Prostate gland (tissue), 2 donors: ENCODE results near the gene ADM5. TPM values are rescaled to one million over a fixed set of nuclear protein-coding genes. Genes with fewer than 3 reads are reported as not detected.
"Not testable (repeated sequence)": the region's sequence is repeated elsewhere in the genome, so short reads cannot be mapped to it uniquely, and the experiment has no call there.

Experiments used
- DNase-seq: peaks from one replicate; pipeline ENCODE4 v3.0.0-alpha.2; 2019; ENCODE audit warnings: low spot score
- H3K27ac ChIP-seq, 2 donors: fragments of 200-600 bp; sonication (generic); 2 replicates each; pipeline ENCODE4 v1.5.1; 2017 to 2019
- H3K27me3 ChIP-seq: fragments of 200-600 bp; sonication (generic); replicated peaks from 2 replicates; pipeline ENCODE4 v1.5.1; 2019; ENCODE audit not compliant: insufficient read depth
- H3K36me3 ChIP-seq, 2 donors: fragments of 200-600 bp; sonication (generic); 1 replicate in 1 of 2; 2 replicates in 1 of 2; pipeline versions ENCODE4 v1.5.1 to v1.8.1; 2017 to 2019
- H3K4me1 ChIP-seq: fragments of 200-600 bp; sonication (generic); replicated peaks from 2 replicates; pipeline ENCODE4 v1.5.1; 2019
- H3K4me3 ChIP-seq, 2 donors: fragments of 200-600 bp; sonication (generic); 2 replicates each; pipeline ENCODE4 v1.5.1; 2017 to 2019
- H3K9me3 ChIP-seq: fragments of 200-600 bp; sonication (generic); 2 replicates; pipeline ENCODE4 v1.5.1; 2017
- CTCF ChIP-seq, 4 experiments: fragments of 200-600 bp in 2 of 4; fragments of 450-650 bp in 2 of 4; sonication (generic) in 2 of 4; IDR thresholded peaks; 1 replicate in 3 of 4; 2 replicates in 1 of 4; pipeline ENCODE4 v1.5.1; 2016 to 2019; ENCODE audit warnings: antibody characterized with exemption in 4 of 4, mild to moderate bottlenecking in 2 of 4, moderate library complexity in 2 of 4
- POLR2A ChIP-seq: fragments of 450-650 bp; IDR thresholded peaks from one replicate; pipeline ENCODE4 v1.6.1; 2016; ENCODE audit warnings: antibody characterized with exemption, mild to moderate bottlenecking
- POLR2AphosphoS5 ChIP-seq: sonication (generic); formaldehyde crosslinking; IDR thresholded peaks from one replicate; pipeline ENCODE4 v1.6.1; 2017; ENCODE audit warnings: antibody characterized with exemption
- whole genome bisulfite sequencing: methylation state at CpG from one replicate; pipeline ENCODE4 v1.1.5; 2018; 5-methylcytosine and 5-hydroxymethylcytosine counted together
- intact Hi-C: fragments of 100-400 bp; cut with DNase I; formaldehyde crosslinking; loops from one replicate; pipeline ENCODE4 v1.14.2; 2022
- total RNA-seq, 2 donors: library from RNA; depleted of rRNA; stranded (reverse); fragments of >200 nt; gene quantifications; one replicate each; pipeline ENCODE4 v1.1.0, GENCODE V29; 2016

Gene ADM5
- total RNA-seq, 2 donors from 2014 or later, result 0.68 to 6.1 TPM

DNA sequence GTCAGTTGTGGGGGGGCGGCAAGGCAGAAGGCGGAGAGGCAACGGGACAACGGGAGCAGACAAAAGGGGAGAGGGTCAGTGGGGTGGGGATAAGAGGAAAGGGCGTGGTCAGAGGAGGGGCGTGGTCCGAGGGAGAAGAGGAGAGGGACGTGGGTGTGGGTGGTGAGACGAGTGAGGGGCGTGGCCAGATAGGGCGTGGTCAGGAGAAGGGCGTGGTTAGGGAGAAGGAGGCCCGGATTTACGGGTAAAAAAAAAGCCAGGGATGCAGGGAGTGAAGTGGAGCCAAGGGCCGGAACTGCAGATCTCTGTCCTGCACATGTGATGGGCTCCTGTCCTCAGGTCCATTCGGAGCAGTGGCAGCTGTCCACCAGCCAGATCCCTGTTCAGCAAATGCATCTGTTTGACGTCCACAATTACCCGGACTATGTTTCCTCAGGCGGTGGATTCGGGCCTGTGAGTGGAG, 23.0 kb downstream of the ADM5 start:
- H3K27ac ChIP-seq, result no peak overlapping the region
- H3K27me3 ChIP-seq, result no peaks in the 10 kb centered on the region
- 64% methylated on average over 20 of the region's 20 CpGs for WGBS
- no peak overlapping the region for H3K4me3 ChIP-seq
- TF ChIP-seq POLR2AphosphoS5 (no peak), POLR2A (no peak), CTCF (IDR thresholded peaks at IDR 0.05) (no peak)
- intact Hi-C loops, result no loop called here
- no peak for DNase-seq
- no peaks in the 10 kb centered on the region for H3K9me3 ChIP-seq
- no peaks in the 10 kb centered on the region for H3K36me3 ChIP-seq
- H3K4me1 ChIP-seq, result no peaks in the 10 kb centered on the region

DNA sequence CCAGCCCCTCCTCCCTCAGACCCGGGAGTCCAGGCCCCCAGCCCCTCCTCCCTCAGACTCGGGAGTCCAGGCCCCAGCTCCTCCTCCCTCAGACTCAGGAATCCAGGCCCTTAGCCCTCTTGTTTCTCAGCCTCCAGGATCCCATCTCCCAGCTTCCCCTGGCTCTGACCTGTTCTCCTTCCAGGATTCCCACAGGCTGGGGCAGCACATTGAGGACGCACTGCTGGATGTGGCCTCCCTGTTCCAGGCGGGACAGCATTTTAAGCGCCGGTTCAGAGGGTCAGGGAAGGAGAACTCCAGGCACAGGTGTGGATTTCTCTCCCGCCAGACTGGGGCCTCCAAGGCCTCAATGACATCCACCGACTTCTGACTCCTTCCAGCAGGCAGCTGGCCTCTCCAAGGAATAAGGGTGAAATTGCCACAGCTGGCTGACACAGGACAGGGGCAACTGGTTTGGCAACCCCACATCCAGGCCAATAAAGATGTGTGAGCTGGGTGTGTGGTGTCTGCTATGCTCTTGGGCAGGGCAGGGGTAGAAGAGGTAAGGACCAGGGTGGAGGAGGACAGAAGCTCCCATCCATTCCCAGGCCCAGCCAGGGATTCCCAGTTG, 23.9 kb downstream of the ADM5 start:
- DNase-seq, result peak; percentile 30

GRCh38 chr19:49716154-49716553, 26.8 kb downstream of the ADM5 start:
- DNase-seq, result no peak
- intact Hi-C loops, result no loop called here
- Histone ChIP-seq H3K27ac (no peak overlapping the region), H3K4me1 (no peaks in the 10 kb centered on the region), H3K27me3 (no peaks in the 10 kb centered on the region), H3K9me3 (no peaks in the 10 kb centered on the region), H3K4me3 (no peak overlapping the region), H3K36me3 (no peaks in the 10 kb centered on the region)
- 78% methylated on average over 3 of the region's 3 CpGs for WGBS
- TF ChIP-seq CTCF (IDR thresholded peaks at IDR 0.05) (no peak), POLR2A (no peak), POLR2AphosphoS5 (no peak)

More for the DNA sequence above, 23.9 kb downstream of the ADM5 start:
- Histone ChIP-seq H3K4me3 (no peak overlapping the region), H3K27me3 (no peaks in the 10 kb centered on the region), H3K27ac (no peak overlapping the region), H3K36me3 (no peaks in the 10 kb centered on the region), H3K4me1 (no peaks in the 10 kb centered on the region), H3K9me3 (no peaks in the 10 kb centered on the region)
- 49% methylated on average over 8 of the region's 8 CpGs for WGBS
- intact Hi-C loops, result no loop called here
- no peak for TF ChIP-seq POLR2A
- peak; percentile 35 for TF ChIP-seq POLR2AphosphoS5
- no peak for TF ChIP-seq CTCF (IDR thresholded peaks at IDR 0.05)

GRCh38 chr19:49718511-49718910, 29.1 kb downstream of the ADM5 start:
- TF ChIP-seq POLR2A, result no peak
- no peak for TF ChIP-seq CTCF (IDR thresholded peaks at IDR 0.05)
- H3K27ac ChIP-seq, result no peak overlapping the region
- no peaks in the 10 kb centered on the region for H3K4me1 ChIP-seq
- no peak for DNase-seq
- H3K36me3 ChIP-seq, result no peaks in the 10 kb centered on the region
- H3K9me3 ChIP-seq, result no peaks in the 10 kb centered on the region
- no peak overlapping the region for H3K4me3 ChIP-seq
- no peaks in the 10 kb centered on the region for H3K27me3 ChIP-seq
- intact Hi-C loops, result no loop called here
- WGBS, result 71% methylated on average over 8 of the region's 8 CpGs

GRCh38 chr19:49718991-49719390, 29.6 kb downstream of the ADM5 start:
- Histone ChIP-seq H3K9me3 (no peaks in the 10 kb centered on the region), H3K36me3 (no peaks in the 10 kb centered on the region), H3K27me3 (no peaks in the 10 kb centered on the region), H3K27ac (no peak overlapping the region), H3K4me1 (no peaks in the 10 kb centered on the region), H3K4me3 (no peak overlapping the region)
- no peak for DNase-seq
- WGBS, result 75% methylated on average over 6 of the region's 6 CpGs
- intact Hi-C loops, result no loop called here
- TF ChIP-seq CTCF (IDR thresholded peaks at IDR 0.05), result no peak
- TF ChIP-seq POLR2AphosphoS5, result no peak
- TF ChIP-seq POLR2A, result no peak

GRCh38 chr19:49719420-49719819, 30.0 kb downstream of the ADM5 start:
- H3K4me1 ChIP-seq, H3K36me3 ChIP-seq, DNase-seq, H3K27me3 ChIP-seq, H3K4me3 ChIP-seq, intact Hi-C loops, H3K27ac ChIP-seq, H3K9me3 ChIP-seq: not testable (repeated sequence)
- WGBS, result 72% methylated on average over 22 of the region's 22 CpGs
